Esophagus squamous epithelium (tissue), 5 donors: Measurements from ENCODE around the gene SPRY2. TPM values are rescaled to one million over a fixed set of nuclear protein-coding genes. Genes with fewer than 3 reads are reported as not detected.

Source experiments
- DNase-seq: peaks from one replicate; lab custom pipeline; 2025; lab: John Stamatoyannopoulos, UW
- H3K27ac ChIP-seq, 4 donors: fragments of 200-600 bp; sonication (generic); one replicate each; pipeline ENCODE4 v1.5.1; 2016 to 2019; ENCODE audit warnings: mild to moderate bottlenecking in 1 of 4
- H3K27me3 ChIP-seq, 4 donors: fragments of 200-600 bp; sonication (generic); 1 replicate in 3 of 4; 2 replicates in 1 of 4; pipeline versions ENCODE4 v1.5.1 to v1.6.0; 2017 to 2021; ENCODE audit warnings: antibody characterized with exemption in 1 of 4
- H3K36me3 ChIP-seq, 3 donors: fragments of 200-600 bp; sonication (generic); one replicate each; pipeline ENCODE4 v1.5.1; 2016 to 2019
- H3K4me1 ChIP-seq, 3 donors: fragments of 200-600 bp; sonication (generic); one replicate each; pipeline ENCODE4 v1.5.1; 2017 to 2019
- H3K4me3 ChIP-seq, 4 donors: fragments of 200-600 bp; sonication (generic); 1 replicate in 3 of 4; 2 replicates in 1 of 4; pipeline ENCODE4 v1.5.1; 2016 to 2019; ENCODE audit warnings: mild to moderate bottlenecking in 2 of 4, moderate library complexity in 1 of 4
- H3K9me3 ChIP-seq, 3 donors: fragments of 200-600 bp; sonication (generic); one replicate each; pipeline ENCODE4 v1.5.1; 2016 to 2019
- POLR2A ChIP-seq, 4 donors: fragments of 450-650 bp; IDR thresholded peaks; one replicate each; pipeline ENCODE4 v1.6.1; 2017; ENCODE audit warnings: antibody characterized with exemption in 4 of 4, mild to moderate bottlenecking in 4 of 4, moderate library complexity in 3 of 4
- WGBS, 2 donors: methylation state at CpG; one replicate each; pipeline ENCODE4 v1.1.5; 2018; 5-methylcytosine and 5-hydroxymethylcytosine counted together
- intact Hi-C: fragments of 100-400 bp; cut with DNase I; formaldehyde crosslinking; loops from one replicate; pipeline ENCODE4 v1.15.0; 2022
- total RNA-seq, 4 donors: library from RNA; depleted of rRNA; stranded (reverse); fragments of >200 nt; gene quantifications; one replicate each; pipeline ENCODE4 v1.1.0, GENCODE V29; 2016
- TF ChIP-seq, protein P1 (sequence below), 6 experiments: fragments of 450-650 bp in 4 of 6; fragments of 200-600 bp in 2 of 6; sonication (generic) in 2 of 6; IDR thresholded peaks; one replicate each; pipeline ENCODE4 v1.5.1; 2016 to 2019; ENCODE audit warnings: antibody characterized with exemption in 6 of 6, mild to moderate bottlenecking in 4 of 6, moderate library complexity in 4 of 6
- donor health status: DM: yes; HTN: yes; CAD: no.

Gene SPRY2, protein sequence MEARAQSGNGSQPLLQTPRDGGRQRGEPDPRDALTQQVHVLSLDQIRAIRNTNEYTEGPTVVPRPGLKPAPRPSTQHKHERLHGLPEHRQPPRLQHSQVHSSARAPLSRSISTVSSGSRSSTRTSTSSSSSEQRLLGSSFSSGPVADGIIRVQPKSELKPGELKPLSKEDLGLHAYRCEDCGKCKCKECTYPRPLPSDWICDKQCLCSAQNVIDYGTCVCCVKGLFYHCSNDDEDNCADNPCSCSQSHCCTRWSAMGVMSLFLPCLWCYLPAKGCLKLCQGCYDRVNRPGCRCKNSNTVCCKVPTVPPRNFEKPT
- total RNA-seq: 10 to 100 TPM in 2 of 4 donors, 1 to 10 TPM in 2; 4.5 to 29.0 (median 16.5) TPM

DNA sequence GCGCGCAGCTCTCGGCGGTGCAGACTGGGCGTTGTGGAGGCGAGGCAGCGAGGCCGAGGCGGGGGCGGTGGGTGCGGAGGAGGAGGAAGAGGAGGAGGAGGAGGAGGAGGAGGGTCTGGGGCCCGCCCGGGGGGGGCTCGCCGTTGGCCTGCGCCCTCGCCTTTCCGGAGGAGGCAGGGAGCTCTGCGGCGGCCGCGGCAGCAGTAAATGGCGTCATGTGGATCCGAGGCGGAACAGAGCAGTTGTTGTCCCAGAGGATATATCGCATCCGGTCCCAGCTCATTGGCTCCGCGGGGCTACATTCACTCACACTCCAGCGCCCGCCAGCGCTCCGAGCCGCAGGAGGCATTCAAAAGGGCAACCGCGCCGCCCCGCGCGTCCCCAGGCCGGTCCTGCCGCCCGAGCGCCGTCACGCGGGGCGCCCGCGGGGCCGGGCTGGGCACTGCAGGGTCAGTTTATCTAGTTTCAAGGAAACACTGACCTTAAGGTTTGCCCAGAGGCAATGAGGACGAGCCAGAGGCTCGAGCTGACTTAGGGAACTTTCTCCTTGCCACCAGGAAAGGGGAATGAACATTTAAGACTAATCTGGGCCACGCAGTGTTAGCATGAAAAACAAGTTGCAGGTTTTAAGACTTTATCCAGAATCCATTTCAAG lies at the start of gene SPRY2:
Gene SPRY2, minus strand, starts transcription at position 26 of the 655 bp plus-strand sequence. CDS start 3,421 bp downstream, outside the sequence.
- intact Hi-C loops: loop anchor here (5.0 kb wide), 1 partner anchor 859 kb away; the partner anchor contains the start of gene NDFIP2
- H3K36me3 ChIP-seq: peaks cover 0 to 6% (median 0%) of the 10 kb centered on the region in 3 donors
- peak; percentile 41 for DNase-seq
- peaks cover 8 to 55% (median 11%) of the 10 kb centered on the region in 3 donors for H3K4me1 ChIP-seq
- TF ChIP-seq, protein P1, sequence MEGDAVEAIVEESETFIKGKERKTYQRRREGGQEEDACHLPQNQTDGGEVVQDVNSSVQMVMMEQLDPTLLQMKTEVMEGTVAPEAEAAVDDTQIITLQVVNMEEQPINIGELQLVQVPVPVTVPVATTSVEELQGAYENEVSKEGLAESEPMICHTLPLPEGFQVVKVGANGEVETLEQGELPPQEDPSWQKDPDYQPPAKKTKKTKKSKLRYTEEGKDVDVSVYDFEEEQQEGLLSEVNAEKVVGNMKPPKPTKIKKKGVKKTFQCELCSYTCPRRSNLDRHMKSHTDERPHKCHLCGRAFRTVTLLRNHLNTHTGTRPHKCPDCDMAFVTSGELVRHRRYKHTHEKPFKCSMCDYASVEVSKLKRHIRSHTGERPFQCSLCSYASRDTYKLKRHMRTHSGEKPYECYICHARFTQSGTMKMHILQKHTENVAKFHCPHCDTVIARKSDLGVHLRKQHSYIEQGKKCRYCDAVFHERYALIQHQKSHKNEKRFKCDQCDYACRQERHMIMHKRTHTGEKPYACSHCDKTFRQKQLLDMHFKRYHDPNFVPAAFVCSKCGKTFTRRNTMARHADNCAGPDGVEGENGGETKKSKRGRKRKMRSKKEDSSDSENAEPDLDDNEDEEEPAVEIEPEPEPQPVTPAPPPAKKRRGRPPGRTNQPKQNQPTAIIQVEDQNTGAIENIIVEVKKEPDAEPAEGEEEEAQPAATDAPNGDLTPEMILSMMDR (IDR thresholded peaks at IDR 0.05): peak in 3 of 6 experiments; percentile 29 to 33 (median 31)
- TF ChIP-seq POLR2A (IDR thresholded peaks at IDR 0.05): peak in 2 of 4 donors; percentile 86 to 90
- peaks cover 0 to 5% (median 0%) of the 10 kb centered on the region in 4 donors for H3K27me3 ChIP-seq
- peak within 1 kb of the TSS; percentile 92 to 98 (median 96) for H3K27ac ChIP-seq
- peak within 1 kb of the TSS; percentile 70 to 91 (median 83) for H3K4me3 ChIP-seq
- H3K9me3 ChIP-seq: no peaks in the 10 kb centered on the region
- WGBS, 2 donors: 0% methylated on average over 8 to 9 of the region's 54 CpGs

DNA sequence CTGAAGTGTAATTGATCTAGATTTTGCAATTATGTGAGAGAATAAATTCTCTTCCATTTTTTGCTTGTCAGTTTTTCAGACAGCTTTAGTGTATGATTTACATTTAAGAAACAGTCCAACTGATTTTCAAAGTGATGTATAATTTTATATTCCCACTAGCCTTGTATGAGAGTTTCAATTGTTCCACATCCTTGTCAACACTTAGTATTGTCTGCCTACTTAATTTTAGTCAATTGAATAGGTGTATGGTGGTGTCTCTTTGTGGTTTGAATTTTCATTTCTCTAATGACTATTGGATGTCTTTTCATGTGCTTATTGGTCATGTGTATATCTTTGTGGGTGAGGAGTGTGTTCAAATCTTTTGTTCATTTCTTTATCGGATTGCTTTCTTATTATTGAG lies 49.4 kb upstream of the SPRY2 start:
- WGBS, 2 donors: 100% methylated on average over 1 of the region's 1 CpG
- TF ChIP-seq, protein P1 (IDR thresholded peaks at IDR 0.05): no peak
- TF ChIP-seq POLR2A (IDR thresholded peaks at IDR 0.05): no peak
- no peak overlapping the region for H3K4me3 ChIP-seq
- H3K36me3 ChIP-seq: no peaks in the 10 kb centered on the region
- intact Hi-C loops: no loop called here
- H3K9me3 ChIP-seq: peaks cover 0 to 13% (median 7%) of the 10 kb centered on the region in 3 donors
- no peak overlapping the region for H3K27ac ChIP-seq
- no peaks in the 10 kb centered on the region for H3K27me3 ChIP-seq
- DNase-seq: no peak
- no peaks in the 10 kb centered on the region for H3K4me1 ChIP-seq

DNA sequence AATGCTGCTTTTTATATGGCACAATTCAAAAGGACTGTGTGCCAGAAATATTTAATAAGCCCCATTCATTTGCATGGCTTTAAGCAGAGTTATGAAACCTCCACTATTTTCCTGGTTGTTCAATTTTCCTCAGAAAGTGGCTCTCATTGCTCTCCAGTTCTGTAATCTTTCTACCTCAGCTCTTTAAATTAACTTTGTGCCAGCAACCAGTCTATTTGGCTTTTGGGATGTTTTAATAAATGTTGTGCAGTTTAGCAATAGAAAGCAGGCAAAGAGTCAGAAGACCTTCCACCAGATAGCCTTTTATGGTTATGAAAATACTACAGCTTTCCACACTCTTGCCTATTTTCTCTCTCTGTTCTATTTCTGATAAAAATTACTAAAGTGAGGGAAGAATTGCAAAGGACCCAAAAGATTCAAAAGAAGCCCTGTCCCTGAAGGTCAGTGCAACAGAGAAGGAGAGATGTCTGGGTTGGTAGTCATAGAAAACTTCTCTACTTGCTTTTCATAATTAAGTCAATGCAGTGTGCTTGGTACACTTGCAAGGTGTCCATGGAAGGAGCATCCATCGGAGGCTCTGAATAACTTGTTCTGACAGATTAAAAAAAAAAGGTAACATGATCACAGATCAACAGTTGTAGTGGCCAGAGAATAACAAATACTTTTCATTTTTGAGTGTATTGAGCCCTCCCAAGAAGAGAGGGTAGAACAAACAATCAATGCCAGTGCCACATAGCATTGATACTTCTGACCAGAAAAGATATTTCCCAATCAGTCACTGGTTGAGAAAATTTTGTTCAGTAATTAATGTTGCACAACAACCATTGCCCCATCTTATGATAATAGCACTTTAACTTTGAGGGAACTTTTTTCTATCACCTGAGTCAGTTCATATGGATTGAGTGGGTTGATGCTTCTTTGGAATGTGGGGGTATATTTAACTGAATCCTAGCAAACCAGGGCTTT lies 48.4 kb upstream of the SPRY2 start:
- Histone ChIP-seq H3K27me3 (no peaks in the 10 kb centered on the region), H3K4me3 (no peak overlapping the region), H3K9me3 (peaks cover 0 to 6% (median 4%) of the 10 kb centered on the region in 3 donors), H3K27ac (no peak overlapping the region), H3K4me1 (no peaks in the 10 kb centered on the region), H3K36me3 (no peaks in the 10 kb centered on the region)
- no peak for DNase-seq
- intact Hi-C loops: no loop called here
- WGBS, 2 donors: 85% methylated on average over 1 of the region's 1 CpG
- TF ChIP-seq, protein P1 (IDR thresholded peaks at IDR 0.05): no peak
- TF ChIP-seq POLR2A (IDR thresholded peaks at IDR 0.05): no peak

DNA sequence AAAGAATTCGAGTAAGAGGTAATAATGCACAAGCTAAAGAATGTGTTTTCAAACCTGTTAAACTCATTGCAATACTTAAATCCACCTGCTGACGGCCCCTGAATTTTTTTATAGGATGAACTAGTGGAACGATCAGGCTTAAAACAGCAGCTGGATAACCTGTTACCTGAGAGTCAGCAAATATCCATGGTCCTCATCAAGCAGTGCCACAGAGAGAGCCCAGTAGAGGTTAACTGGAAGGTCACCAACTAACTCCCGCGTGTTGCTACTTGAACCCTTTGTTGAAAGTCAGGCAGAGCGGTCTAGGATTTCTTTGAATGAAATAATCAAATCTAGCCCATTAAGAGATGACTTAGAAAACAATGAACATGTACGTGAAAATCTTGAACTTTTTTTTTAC lies 47.6 kb upstream of the SPRY2 start:
- DNase-seq: no peak
- intact Hi-C loops: no loop called here
- Histone ChIP-seq H3K27ac (no peak overlapping the region), H3K27me3 (no peaks in the 10 kb centered on the region), H3K36me3 (no peaks in the 10 kb centered on the region), H3K9me3 (no peaks in the 10 kb centered on the region), H3K4me3 (no peak overlapping the region), H3K4me1 (no peaks in the 10 kb centered on the region)
- TF ChIP-seq, protein P1 (IDR thresholded peaks at IDR 0.05): no peak
- TF ChIP-seq POLR2A (IDR thresholded peaks at IDR 0.05): no peak
- 40 to 65% methylated on average over 7 of the region's 7 CpGs for WGBS, 2 donors
